Stimulated activated CD8-positive, alpha-beta memory T cell treated with anti-CD3 and anti-CD28 coated beads, Interleukin-12 subunit alpha, Interleukin-12 subunit beta, amount 100 ng/mL, for 24 hours (primary cell): Measurements from ENCODE around the gene MUC2.

ENCODE experiments used
- DNase-seq: peaks from one replicate; pipeline ENCODE4 v3.0.0-alpha.2; 2020; ENCODE audit errors: extremely low read depth

The MUC2 gene

GRCh38 chr11:1051356-1052132 lies 23.1 kb upstream of the MUC2 start:
- no peak for DNase-seq

GRCh38 chr11:1052133-1053011 lies 22.3 kb upstream of the MUC2 start:
- DNase-seq = no peak

GRCh38 chr11:1053121-1053901 lies 21.4 kb upstream of the MUC2 start:
- no peak for DNase-seq

GRCh38 chr11:1054143-1055108 lies 20.2 kb upstream of the MUC2 start:
- DNase-seq = no peak

GRCh38 chr11:1055109-1055703 lies 19.5 kb upstream of the MUC2 start:
- no peak for DNase-seq

- no peak for DNase-seq
These were observed 18.5 kb upstream of the MUC2 start for GRCh38 chr11:1055990-1056771.

- no peak for DNase-seq
These were observed 16.9 kb upstream of the MUC2 start for GRCh38 chr11:1057806-1058205.

GRCh38 chr11:1059759-1060158 lies 14.9 kb upstream of the MUC2 start:
- DNase-seq = no peak

GRCh38 chr11:1060410-1060809 lies 14.3 kb upstream of the MUC2 start:
- no peak for DNase-seq

GRCh38 chr11:1060852-1061616 lies 13.6 kb upstream of the MUC2 start:
- no peak for DNase-seq

- no peak for DNase-seq
These were observed 12.4 kb upstream of the MUC2 start for GRCh38 chr11:1062075-1062820.

- DNase-seq = no peak
These were observed 10.5 kb upstream of the MUC2 start for GRCh38 chr11:1064167-1064566.

GRCh38 chr11:1067812-1068496 lies 6.7 kb upstream of the MUC2 start:
- DNase-seq = no peak

- DNase-seq = no peak
These were observed 4.9 kb upstream of the MUC2 start for GRCh38 chr11:1069740-1070139.

- no peak for DNase-seq
These were observed 3.8 kb upstream of the MUC2 start for GRCh38 chr11:1070594-1071462.

GRCh38 chr11:1071571-1072115 lies 3.0 kb upstream of the MUC2 start:
- DNase-seq = no peak
